SU-DHL-6 (cell line): ENCODE results near the gene KLRD1.

Experiments used
- H2AFZ ChIP-seq: fragments of 200-600 bp; sonication (generic); 2 replicates; pipeline ENCODE4 v1.6.1; 2014; ENCODE audit warnings: low read depth, mild to moderate bottlenecking, moderate library complexity, mixed read lengths, antibody characterized with exemption, low read length; ENCODE audit not compliant: severe bottlenecking
- H3F3A ChIP-seq: fragments of 200-600 bp; shearing (Covaris generic); 2 replicates; pipeline ENCODE4 v1.6.0; 2016; ENCODE audit warnings: antibody characterized with exemption, mild to moderate bottlenecking; ENCODE audit not compliant: insufficient read depth
- H3K27ac ChIP-seq: fragments of 200-600 bp; sonication (generic); 2 replicates; pipeline ENCODE4 v1.5.1; 2016; ENCODE audit warnings: low read depth, mild to moderate bottlenecking, low read length, moderate library complexity, mixed read lengths
- H3K27me3 ChIP-seq: fragments of 200-600 bp; sonication (generic), shearing (Covaris generic); 2 replicates; pipeline ENCODE4 v1.6.0; 2014; ENCODE audit warnings: mild to moderate bottlenecking, low read length
- H3K36me3 ChIP-seq: fragments of 200-600 bp; sonication (generic); 2 replicates; pipeline ENCODE4 v1.6.1; 2014; ENCODE audit warnings: mild to moderate bottlenecking, low read length, mixed read lengths
- H3K4me2 ChIP-seq: fragments of 300-600, 200-600 bp; shearing (Covaris generic), sonication (generic); 2 replicates; pipeline ENCODE4 v1.6.0; 2014; ENCODE audit warnings: low read length, low read depth, mild to moderate bottlenecking; ENCODE audit not compliant: poor library complexity, severe bottlenecking
- H3K4me3 ChIP-seq: fragments of 200-600 bp; sonication (generic); 2 replicates; pipeline ENCODE4 v1.5.1; 2014; ENCODE audit warnings: antibody characterized with exemption, low read length, mild to moderate bottlenecking, mixed read lengths; ENCODE audit not compliant: insufficient read depth, poor library complexity, severe bottlenecking
- H3K79me2 ChIP-seq: fragments of 200-600 bp; sonication (generic); 2 replicates; pipeline ENCODE4 v1.6.1; 2014; ENCODE audit warnings: mild to moderate bottlenecking, low read length, moderate library complexity; ENCODE audit not compliant: insufficient read depth
- H3K9ac ChIP-seq: fragments of 200-600 bp; sonication (generic); 2 replicates; pipeline ENCODE4 v1.7.0; 2014; ENCODE audit warnings: mild to moderate bottlenecking, low read length
- H3K9me2 ChIP-seq: fragments of 200-600 bp; sonication (generic); replicated peaks from 2 replicates; pipeline ENCODE4 v1.6.1; 2014; ENCODE audit warnings: low read length; ENCODE audit not compliant: insufficient read depth
- H3K9me3 ChIP-seq: fragments of 200-600 bp; sonication (generic); 2 replicates; pipeline ENCODE4 v1.6.1; 2014; ENCODE audit warnings: low read length, mixed read lengths; ENCODE audit not compliant: insufficient read depth
- H4K20me1 ChIP-seq: fragments of 200-600 bp; sonication (generic); 2 replicates; pipeline ENCODE4 v1.6.1; 2014; ENCODE audit warnings: low read depth, mild to moderate bottlenecking, antibody characterized with exemption, low read length, moderate library complexity, mixed read lengths
- CTCF ChIP-seq: fragments of 200-600 bp; sonication (generic); IDR thresholded peaks from one replicate; pipeline ENCODE4 v1.5.1; 2017; ENCODE audit warnings: antibody characterized with exemption, mild to moderate bottlenecking, low read length, moderate library complexity; ENCODE audit not compliant: insufficient read depth, poor library complexity, severe bottlenecking
- EZH2phosphoT487 ChIP-seq: fragments of 200-600 bp; sonication (generic), shearing (Covaris generic); conservative IDR thresholded peaks from 2 replicates; pipeline ENCODE4 v1.6.1; 2018; ENCODE audit warnings: mild to moderate bottlenecking, antibody characterized with exemption, low read length, moderate library complexity, mixed read lengths

The KLRD1 gene

GRCh38 chr12:10362325-10362724 lies 54.7 kb downstream of the KLRD1 start:
- H3K27ac ChIP-seq: no peak overlapping the region
- no peak for TF ChIP-seq CTCF
- TF ChIP-seq EZH2phosphoT487: no peak

GRCh38 chr12:10362828-10363657 lies 55.4 kb downstream of the KLRD1 start:
- TF ChIP-seq CTCF: no peak
- no peak for TF ChIP-seq EZH2phosphoT487

More at GRCh38 chr12:10362325-10362724, 54.7 kb downstream of the KLRD1 start:
- H3K9me3 ChIP-seq: no peaks in the 10 kb centered on the region
- no peak overlapping the region for H3K9ac ChIP-seq
- no peaks in the 10 kb centered on the region for H3K27me3 ChIP-seq
- H3K79me2 ChIP-seq: no peaks in the 10 kb centered on the region
- H4K20me1 ChIP-seq: no peaks in the 10 kb centered on the region
- no peaks in the 10 kb centered on the region for H3F3A ChIP-seq
- H3K9me2 ChIP-seq: no peaks in the 10 kb centered on the region
- no peak overlapping the region for H2AFZ ChIP-seq
- H3K4me3 ChIP-seq: no peak overlapping the region
- no peak overlapping the region for H3K4me2 ChIP-seq
- H3K36me3 ChIP-seq: no peaks in the 10 kb centered on the region

GRCh38 chr12:10363658-10363913 lies 55.9 kb downstream of the KLRD1 start:
- Histone ChIP-seq H4K20me1 (no peaks in the 10 kb centered on the region), H3K9me2 (no peaks in the 10 kb centered on the region), H3K9ac (no peak overlapping the region), H3K27me3 (no peaks in the 10 kb centered on the region), H3K4me3 (no peak overlapping the region), H2AFZ (no peak overlapping the region), H3K36me3 (no peaks in the 10 kb centered on the region), H3K9me3 (no peaks in the 10 kb centered on the region), H3F3A (no peaks in the 10 kb centered on the region), H3K4me2 (no peak overlapping the region), H3K79me2 (no peaks in the 10 kb centered on the region), H3K27ac (no peak overlapping the region)
- TF ChIP-seq EZH2phosphoT487 (no peak), CTCF (no peak)

More at GRCh38 chr12:10362828-10363657, 55.4 kb downstream of the KLRD1 start:
- Histone ChIP-seq H3F3A (no peaks in the 10 kb centered on the region), H3K9me3 (no peaks in the 10 kb centered on the region), H3K9me2 (no peaks in the 10 kb centered on the region), H3K79me2 (no peaks in the 10 kb centered on the region), H2AFZ (no peak overlapping the region), H3K4me3 (no peak overlapping the region), H4K20me1 (no peaks in the 10 kb centered on the region), H3K4me2 (no peak overlapping the region), H3K27ac (no peak overlapping the region), H3K36me3 (no peaks in the 10 kb centered on the region), H3K9ac (no peak overlapping the region), H3K27me3 (no peaks in the 10 kb centered on the region)
